Activated naive CD8-positive, alpha-beta T cell (primary cell): ENCODE results near the gene TARBP1.
"Not testable (repeated sequence)": the region's sequence is repeated elsewhere in the genome, so short reads cannot be mapped to it uniquely, and the experiment has no call there.

Experiments used
- H3K27ac Mint-ChIP-seq: one replicate; pipeline ENCODE4 v1.8.0; 2021; ENCODE audit warnings: mixed read lengths
- H3K27me3 Mint-ChIP-seq: one replicate; pipeline ENCODE4 v1.8.0; 2021; ENCODE audit warnings: mixed read lengths
- H3K36me3 Mint-ChIP-seq: one replicate; pipeline ENCODE4 v1.8.0; 2021; ENCODE audit warnings: mixed read lengths
- H3K4me1 Mint-ChIP-seq: one replicate; pipeline ENCODE4 v1.8.0; 2021; ENCODE audit warnings: low read depth, mixed read lengths
- H3K4me3 Mint-ChIP-seq: one replicate; pipeline ENCODE4 v1.8.0; 2021; ENCODE audit warnings: mild to moderate bottlenecking, mixed read lengths
- H3K9me3 Mint-ChIP-seq: one replicate; pipeline ENCODE4 v1.8.0; 2021; ENCODE audit warnings: low read depth, mixed read lengths

Gene TARBP1, protein sequence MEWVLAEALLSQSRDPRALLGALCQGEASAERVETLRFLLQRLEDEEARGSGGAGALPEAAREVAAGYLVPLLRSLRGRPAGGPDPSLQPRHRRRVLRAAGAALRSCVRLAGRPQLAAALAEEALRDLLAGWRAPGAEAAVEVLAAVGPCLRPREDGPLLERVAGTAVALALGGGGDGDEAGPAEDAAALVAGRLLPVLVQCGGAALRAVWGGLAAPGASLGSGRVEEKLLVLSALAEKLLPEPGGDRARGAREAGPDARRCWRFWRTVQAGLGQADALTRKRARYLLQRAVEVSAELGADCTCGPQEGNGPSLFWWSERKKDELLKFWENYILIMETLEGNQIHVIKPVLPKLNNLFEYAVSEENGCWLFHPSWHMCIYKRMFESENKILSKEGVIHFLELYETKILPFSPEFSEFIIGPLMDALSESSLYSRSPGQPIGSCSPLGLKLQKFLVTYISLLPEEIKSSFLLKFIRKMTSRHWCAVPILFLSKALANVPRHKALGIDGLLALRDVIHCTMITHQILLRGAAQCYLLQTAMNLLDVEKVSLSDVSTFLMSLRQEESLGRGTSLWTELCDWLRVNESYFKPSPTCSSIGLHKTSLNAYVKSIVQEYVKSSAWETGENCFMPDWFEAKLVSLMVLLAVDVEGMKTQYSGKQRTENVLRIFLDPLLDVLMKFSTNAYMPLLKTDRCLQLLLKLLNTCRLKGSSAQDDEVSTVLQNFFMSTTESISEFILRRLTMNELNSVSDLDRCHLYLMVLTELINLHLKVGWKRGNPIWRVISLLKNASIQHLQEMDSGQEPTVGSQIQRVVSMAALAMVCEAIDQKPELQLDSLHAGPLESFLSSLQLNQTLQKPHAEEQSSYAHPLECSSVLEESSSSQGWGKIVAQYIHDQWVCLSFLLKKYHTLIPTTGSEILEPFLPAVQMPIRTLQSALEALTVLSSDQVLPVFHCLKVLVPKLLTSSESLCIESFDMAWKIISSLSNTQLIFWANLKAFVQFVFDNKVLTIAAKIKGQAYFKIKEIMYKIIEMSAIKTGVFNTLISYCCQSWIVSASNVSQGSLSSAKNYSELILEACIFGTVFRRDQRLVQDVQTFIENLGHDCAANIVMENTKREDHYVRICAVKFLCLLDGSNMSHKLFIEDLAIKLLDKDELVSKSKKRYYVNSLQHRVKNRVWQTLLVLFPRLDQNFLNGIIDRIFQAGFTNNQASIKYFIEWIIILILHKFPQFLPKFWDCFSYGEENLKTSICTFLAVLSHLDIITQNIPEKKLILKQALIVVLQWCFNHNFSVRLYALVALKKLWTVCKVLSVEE (N-terminal part only)

DNA sequence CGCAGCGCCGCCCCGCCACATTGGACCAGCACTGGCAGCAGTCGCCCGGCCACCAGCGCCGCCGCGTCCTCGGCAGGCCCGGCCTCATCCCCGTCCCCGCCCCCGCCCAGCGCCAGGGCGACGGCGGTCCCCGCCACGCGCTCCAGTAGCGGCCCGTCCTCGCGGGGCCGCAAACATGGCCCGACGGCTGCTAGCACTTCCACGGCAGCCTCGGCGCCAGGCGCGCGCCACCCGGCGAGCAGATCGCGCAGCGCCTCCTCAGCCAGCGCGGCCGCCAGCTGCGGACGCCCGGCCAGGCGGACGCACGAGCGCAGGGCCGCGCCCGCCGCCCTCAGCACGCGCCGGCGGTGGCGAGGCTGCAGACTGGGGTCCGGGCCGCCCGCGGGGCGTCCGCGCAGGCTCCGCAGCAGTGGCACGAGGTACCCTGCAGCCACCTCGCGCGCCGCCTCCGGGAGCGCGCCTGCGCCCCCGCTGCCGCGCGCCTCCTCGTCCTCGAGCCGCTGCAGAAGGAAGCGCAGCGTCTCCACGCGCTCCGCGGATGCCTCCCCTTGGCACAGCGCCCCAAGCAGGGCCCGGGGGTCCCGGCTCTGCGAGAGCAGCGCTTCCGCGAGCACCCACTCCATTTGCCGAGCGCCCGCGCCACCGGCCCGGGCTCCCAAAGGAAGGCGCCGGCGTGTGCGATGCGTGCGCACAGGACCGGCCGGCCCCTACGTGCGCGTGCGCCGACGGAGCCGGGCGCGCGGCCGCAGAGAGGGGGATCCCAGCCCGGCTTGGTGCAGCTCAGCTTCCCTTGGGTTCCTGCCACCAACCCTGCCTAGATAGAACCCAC is at the start of gene TARBP1:
Gene TARBP1, minus strand, starts transcription at position 699 of the 829 bp plus-strand sequence. Its CDS starts 76 bp downstream, at position 623.
- H3K27ac Mint-ChIP-seq = peak within 1 kb of the TSS; percentile 89
- no peaks in the 10 kb centered on the region for H3K27me3 Mint-ChIP-seq
- H3K4me1 Mint-ChIP-seq = peaks cover 43% of the 10 kb centered on the region
- no peaks in the 10 kb centered on the region for H3K9me3 Mint-ChIP-seq
- peaks cover 8% of the 10 kb centered on the region for H3K36me3 Mint-ChIP-seq
- H3K4me3 Mint-ChIP-seq = peak within 1 kb of the TSS; percentile 92

DNA sequence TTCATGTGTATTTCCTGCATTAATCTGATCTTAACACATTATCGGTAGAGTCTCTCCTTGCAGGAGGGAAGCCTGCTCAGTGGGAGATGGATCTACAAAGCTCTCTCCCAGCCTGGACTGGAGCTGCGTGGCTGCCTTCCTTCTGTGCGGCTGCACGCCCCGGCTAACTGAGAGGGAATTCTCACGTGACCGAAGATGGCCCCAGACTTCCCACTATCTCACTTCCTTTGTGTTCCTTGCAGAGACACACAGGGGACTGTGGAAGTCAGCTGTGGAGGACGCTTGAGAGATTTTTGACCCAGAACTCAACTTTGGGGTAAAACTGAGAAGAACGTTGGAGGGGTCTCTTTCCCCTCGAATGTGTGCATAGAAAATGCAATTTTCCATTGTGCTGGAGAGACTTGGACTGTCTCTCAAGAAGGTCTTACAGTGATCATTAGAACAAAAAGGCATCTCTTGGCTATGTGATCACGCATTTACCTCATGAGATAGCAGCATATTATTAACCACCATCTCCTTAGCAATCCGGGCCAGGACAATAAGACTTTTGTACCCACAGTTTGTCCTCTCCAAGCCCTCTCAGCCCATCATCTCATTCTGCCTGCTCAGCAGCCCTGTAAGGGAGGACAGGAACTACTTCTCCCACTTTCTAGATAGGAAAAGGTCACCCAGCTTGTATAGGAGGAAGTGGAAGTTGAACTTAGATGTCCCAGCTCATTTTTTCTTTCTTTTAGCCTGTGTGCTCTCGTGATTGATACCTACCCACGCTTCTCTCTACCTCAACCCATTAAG is 49.3 kb upstream of the TARBP1 start:
- Mint-ChIP-seq H3K27me3 (peaks cover 4% of the 10 kb centered on the region), H3K4me1 (peaks cover 7% of the 10 kb centered on the region)

DNA sequence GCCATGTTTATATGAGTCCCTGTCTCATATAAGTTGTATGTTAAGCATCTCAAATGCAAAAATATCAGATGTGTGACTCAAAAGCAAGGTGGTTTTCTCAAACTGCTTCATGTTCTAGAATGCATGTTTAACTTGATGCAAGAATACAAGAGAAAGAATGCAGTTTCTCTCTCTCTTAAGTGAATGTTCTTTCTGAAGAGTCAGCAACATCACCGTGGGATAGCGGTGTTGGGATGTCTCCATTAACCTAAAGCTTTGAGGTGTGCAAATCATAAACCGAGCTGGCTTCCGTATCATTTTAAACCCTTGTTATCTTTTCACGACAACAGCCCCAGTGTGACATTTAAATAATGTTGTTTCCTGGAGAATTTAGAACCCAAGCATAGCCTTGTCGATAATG is 48.4 kb upstream of the TARBP1 start:
- Mint-ChIP-seq H3K27ac (no peak overlapping the region), H3K27me3 (peaks cover 4% of the 10 kb centered on the region), H3K4me3 (no peak overlapping the region), H3K9me3 (no peaks in the 10 kb centered on the region), H3K4me1 (peaks cover 7% of the 10 kb centered on the region), H3K36me3 (peaks cover 3% of the 10 kb centered on the region)

More for the DNA sequence above, 49.3 kb upstream of the TARBP1 start:
- Mint-ChIP-seq H3K9me3 (no peaks in the 10 kb centered on the region), H3K27ac (no peak overlapping the region), H3K4me3 (no peak overlapping the region), H3K36me3 (peaks cover 3% of the 10 kb centered on the region)

DNA sequence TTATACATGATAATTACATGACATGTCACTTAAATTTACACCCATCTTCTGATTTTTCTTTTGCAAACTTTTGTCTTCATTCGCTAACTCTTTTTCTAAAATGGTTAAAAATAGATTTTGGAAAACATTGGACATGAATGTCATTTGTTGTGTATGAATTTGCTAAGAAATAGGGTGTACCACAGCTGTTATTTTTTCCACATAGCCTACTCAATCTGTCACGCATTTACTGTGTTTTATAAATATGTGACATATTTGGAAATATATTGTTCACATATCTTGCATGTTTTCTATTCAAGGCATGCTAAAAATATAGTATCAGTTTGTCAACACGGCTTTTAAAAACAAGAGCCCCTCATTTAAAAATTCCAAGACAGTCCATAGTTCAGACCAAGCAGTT is 47.9 kb upstream of the TARBP1 start:
- no peak overlapping the region for H3K4me3 Mint-ChIP-seq
- H3K36me3 Mint-ChIP-seq = peaks cover 3% of the 10 kb centered on the region
- peaks cover 7% of the 10 kb centered on the region for H3K4me1 Mint-ChIP-seq
- H3K27me3 Mint-ChIP-seq = peaks cover 4% of the 10 kb centered on the region
- H3K27ac Mint-ChIP-seq = no peak overlapping the region
- H3K9me3 Mint-ChIP-seq = no peaks in the 10 kb centered on the region

DNA sequence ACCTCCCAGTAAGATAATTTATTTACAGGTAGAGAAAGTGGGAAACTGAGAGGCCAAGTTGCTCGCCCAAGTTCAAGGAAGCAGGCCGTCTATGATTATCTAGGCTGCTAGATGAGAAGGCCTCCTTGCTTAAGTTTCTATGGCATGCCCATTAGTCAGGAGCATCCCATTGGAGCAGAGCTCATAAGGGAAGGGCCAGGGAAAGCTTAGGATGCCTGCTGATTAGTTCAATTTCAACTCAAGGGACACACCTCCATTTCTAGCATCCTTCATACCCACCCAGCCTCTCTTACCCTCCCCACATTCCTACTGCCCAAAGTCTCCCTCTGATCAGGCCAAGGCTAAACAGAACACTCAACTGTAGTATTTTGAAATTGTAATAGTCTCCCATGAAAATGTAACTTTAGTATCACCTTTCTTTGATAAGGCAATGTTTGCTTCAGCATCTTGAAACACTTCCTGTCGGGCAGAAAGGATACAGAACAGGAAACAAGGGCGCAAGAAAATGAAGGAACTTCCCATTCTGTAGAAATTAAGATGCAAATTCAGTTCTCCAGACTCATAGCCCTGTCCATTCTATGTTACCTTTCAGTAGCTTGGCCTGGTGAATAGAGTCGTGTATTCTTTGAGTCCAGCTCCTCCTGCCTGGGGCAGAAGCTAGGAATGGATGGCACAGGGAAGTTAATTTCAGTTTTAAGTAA is 46.3 kb upstream of the TARBP1 start:
- H3K27me3 Mint-ChIP-seq = peaks cover 2% of the 10 kb centered on the region
- H3K27ac Mint-ChIP-seq = no peak overlapping the region
- H3K36me3 Mint-ChIP-seq = peaks cover 3% of the 10 kb centered on the region

DNA sequence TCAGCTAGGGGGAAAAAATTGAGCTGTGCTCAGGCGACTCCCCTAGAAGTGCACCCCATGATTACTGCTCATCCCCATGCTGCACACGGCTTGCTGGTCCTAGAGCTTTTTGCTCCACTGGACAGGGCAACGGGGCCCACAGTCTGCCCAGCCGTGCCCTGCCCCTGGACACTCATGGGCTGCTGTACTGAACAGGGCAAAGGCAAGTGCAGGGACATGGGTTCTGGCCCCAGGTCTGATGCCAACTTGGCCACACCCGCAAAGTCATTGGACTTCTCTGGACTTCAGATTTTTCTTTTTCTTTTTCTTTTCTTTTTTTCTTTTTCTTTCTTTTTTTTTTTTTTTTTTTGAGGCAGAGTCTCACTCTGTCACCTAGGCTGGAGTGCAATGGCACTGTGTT is 42.9 kb upstream of the TARBP1 start:
- Mint-ChIP-seq H3K4me3 (no peak overlapping the region), H3K27ac (no peak overlapping the region), H3K9me3 (no peaks in the 10 kb centered on the region), H3K36me3 (peaks cover 3% of the 10 kb centered on the region), H3K27me3 (peaks cover 2% of the 10 kb centered on the region), H3K4me1 (peaks cover 11% of the 10 kb centered on the region)

More for the DNA sequence above, 46.3 kb upstream of the TARBP1 start:
- H3K4me3 Mint-ChIP-seq = no peak overlapping the region
- no peaks in the 10 kb centered on the region for H3K9me3 Mint-ChIP-seq
- H3K4me1 Mint-ChIP-seq = peaks cover 7% of the 10 kb centered on the region

DNA sequence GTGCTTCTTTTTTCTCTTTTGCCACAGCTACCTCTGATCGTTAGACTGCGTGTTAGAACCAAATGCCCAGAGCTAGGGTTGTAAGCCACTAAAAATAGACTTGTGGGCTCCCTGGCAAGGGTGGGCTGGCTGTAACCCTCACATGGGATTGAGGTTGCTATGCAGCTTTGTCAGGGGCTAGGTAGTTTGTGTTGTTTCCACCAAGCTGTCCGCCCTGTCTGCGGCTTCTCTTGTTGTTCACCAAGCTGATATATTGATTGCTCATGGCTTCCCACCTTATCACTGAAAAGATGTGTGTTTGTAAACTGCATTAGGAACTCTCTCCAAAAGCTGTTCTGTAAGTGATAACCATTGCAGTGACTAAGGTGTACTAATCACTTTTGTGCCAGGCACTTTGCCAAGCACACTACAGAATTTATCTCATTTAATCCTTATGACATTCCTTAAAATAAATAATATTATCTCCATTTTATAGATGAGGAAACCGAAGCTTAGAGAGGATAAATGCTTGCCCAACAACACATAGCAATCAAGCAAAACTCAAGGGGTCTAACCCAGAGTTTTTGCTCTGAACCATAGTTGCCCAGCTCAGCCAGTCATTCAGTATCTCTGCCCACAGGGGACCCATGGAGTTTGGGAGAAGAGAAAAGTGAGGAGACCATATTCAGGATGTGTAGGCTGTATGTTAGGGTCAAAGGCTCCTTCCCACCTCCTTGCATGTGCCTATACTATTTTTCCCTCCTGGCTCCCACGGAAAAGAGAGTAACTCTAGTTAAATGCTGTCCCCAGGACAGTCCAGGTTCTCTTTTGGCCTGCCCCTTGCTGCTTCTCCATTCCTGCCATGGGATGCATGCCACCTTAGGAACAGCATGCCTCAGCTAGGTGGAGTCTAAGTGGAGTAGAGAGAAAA is 42.2 kb upstream of the TARBP1 start:
- Mint-ChIP-seq H3K4me3 (no peak overlapping the region), H3K36me3 (no peaks in the 10 kb centered on the region), H3K27me3 (no peaks in the 10 kb centered on the region), H3K27ac (no peak overlapping the region), H3K4me1 (peaks cover 11% of the 10 kb centered on the region), H3K9me3 (no peaks in the 10 kb centered on the region)

DNA sequence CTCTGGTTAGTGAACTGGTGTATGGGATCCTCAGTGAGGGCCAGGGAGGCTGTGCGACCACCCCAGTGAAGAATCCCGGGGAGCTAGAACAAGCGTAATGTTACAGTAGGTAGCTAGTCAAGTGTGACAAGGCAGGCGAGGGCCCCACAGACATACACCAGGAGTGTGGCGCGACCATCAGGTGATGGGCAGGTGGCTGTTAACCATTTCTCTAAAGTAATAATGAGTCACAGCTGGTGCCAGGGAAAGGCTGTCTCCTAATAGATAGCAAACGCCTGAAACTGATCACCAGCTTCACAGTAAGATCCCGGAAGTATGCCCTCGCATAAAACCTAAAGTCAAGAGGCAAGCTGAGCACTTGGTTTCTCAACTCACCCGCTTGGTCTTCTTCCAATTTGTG is 40.5 kb upstream of the TARBP1 start:
- Mint-ChIP-seq H3K9me3 (no peaks in the 10 kb centered on the region), H3K36me3 (no peaks in the 10 kb centered on the region), H3K4me3 (no peak overlapping the region), H3K27me3 (no peaks in the 10 kb centered on the region), H3K27ac (no peak overlapping the region), H3K4me1 (peaks cover 5% of the 10 kb centered on the region)

DNA sequence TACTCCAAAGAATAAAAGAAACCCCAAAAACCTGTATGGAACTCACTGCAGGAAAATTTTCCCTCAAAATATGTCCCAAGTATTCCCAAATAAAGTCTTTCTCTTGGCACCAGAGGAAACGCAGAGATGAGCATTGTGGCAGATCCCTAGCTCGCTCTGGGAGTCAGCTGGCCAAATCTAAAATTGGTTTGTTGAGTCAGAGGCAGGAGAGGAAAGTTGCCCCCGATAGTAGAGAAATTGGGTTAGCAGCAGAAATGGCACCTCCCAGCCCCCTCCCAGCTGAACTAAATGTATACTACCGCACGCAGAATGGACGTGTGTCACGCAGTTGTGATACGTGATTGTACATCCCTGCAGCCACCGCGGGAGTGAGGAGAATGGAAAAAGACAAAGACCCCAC is 39.9 kb upstream of the TARBP1 start:
- Mint-ChIP-seq H3K9me3 (no peaks in the 10 kb centered on the region), H3K27ac (no peak overlapping the region), H3K36me3 (no peaks in the 10 kb centered on the region), H3K4me3 (no peak overlapping the region), H3K4me1 (peaks cover 4% of the 10 kb centered on the region), H3K27me3 (no peaks in the 10 kb centered on the region)

DNA sequence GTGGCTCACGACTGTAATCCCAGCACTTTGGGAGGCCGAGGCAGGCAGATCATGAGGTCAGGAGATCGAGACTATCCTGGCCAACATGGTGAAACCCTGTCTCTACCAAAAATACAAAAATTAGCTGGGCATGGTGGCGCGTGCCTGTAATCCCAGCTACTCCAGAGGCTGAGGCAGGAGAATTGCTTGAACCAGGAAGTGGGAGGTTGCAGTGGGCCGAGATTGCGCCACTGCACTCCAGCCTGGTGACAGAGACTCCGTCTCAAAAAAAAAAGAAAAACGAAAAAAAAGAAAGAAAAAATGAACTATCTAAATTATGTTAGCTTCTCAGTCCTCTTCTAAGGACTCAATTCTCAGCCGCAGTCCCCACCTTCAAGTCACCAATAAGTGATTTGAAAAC is 39.1 kb upstream of the TARBP1 start:
- not testable (repeated sequence) for H3K27ac Mint-ChIP-seq, H3K36me3 Mint-ChIP-seq, H3K9me3 Mint-ChIP-seq, H3K4me3 Mint-ChIP-seq, H3K4me1 Mint-ChIP-seq, H3K27me3 Mint-ChIP-seq

DNA sequence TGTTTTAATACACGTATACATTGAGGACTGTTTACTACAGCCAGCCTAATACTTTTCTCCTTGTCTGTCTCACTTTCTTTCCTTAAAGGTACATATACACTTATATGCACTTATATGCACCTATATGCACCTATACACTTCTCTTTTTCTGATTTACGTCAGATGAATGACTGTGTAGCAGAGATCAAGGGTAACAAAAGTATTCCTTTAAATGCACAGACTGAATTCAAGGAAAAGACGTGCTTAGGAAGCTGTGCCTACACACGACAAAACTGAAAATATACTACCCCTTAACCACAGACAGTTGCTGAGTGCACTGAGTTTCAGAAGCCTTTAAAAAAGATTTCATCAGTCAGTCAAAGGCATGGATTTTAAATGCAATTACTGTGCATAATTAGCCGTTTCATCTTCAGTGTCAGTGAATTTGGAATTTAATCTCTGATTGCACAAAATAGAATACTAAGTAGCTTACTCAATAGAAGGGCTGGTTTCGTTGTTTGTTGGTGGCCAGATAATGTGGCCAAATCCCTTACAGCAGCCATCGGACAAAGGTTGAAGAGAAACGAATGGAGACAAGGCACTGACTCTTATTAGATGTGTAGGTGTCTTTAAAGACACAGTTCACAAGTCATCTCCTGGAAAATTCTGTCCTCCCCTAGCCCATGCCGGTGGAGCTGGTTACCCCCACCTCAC is 38.3 kb upstream of the TARBP1 start:
- H3K9me3 Mint-ChIP-seq = no peaks in the 10 kb centered on the region
- peaks cover 4% of the 10 kb centered on the region for H3K4me1 Mint-ChIP-seq
- H3K4me3 Mint-ChIP-seq = no peak overlapping the region
- no peak overlapping the region for H3K27ac Mint-ChIP-seq
- no peaks in the 10 kb centered on the region for H3K27me3 Mint-ChIP-seq
- no peaks in the 10 kb centered on the region for H3K36me3 Mint-ChIP-seq

DNA sequence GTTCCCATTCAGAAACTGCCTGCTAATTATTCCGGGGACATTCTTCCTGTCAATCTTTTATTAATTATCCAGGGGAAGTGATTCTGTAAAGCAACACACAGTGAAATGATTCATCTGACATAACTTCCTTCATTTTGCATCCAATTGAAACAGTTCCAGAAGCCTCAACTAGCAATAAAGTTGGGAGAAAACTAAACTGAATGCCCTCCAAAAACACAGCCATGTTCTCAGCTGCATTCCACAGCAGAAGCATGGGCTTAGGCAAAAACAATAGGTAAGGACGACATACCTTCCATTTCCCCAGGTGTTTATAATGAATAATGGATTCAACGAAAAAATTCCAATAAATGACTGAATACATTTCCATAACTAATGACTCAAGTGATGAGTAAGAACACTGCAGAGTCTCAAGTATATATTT is 36.9 kb upstream of the TARBP1 start:
- H3K4me1 Mint-ChIP-seq = peaks cover 4% of the 10 kb centered on the region
- no peak overlapping the region for H3K4me3 Mint-ChIP-seq
- no peaks in the 10 kb centered on the region for H3K27me3 Mint-ChIP-seq
- no peak overlapping the region for H3K27ac Mint-ChIP-seq
- H3K9me3 Mint-ChIP-seq = no peaks in the 10 kb centered on the region
- no peaks in the 10 kb centered on the region for H3K36me3 Mint-ChIP-seq
